Prostate gland (tissue), 2 donors: ENCODE measurements around the gene MICU1.
A peak's percentile ranks its signal among the peaks of the same experiment; 100 is the strongest.

Experiments
- CTCF ChIP-seq, 4 experiments: fragments of 200-600 bp in 2 of 4; fragments of 450-650 bp in 2 of 4; sonication (generic) in 2 of 4; IDR thresholded peaks; 1 replicate in 3 of 4; 2 replicates in 1 of 4; pipeline ENCODE4 v1.5.1; 2016 to 2019; ENCODE audit warnings: antibody characterized with exemption in 4 of 4, mild to moderate bottlenecking in 2 of 4, moderate library complexity in 2 of 4
- POLR2A ChIP-seq: fragments of 450-650 bp; IDR thresholded peaks from one replicate; pipeline ENCODE4 v1.6.1; 2016; ENCODE audit warnings: antibody characterized with exemption, mild to moderate bottlenecking

- TF ChIP-seq CTCF (IDR thresholded peaks at IDR 0.05) (no peak), POLR2A (peak; percentile 30)
Observed at GRCh38 chr10:72335394-72336258, 290.3 kb downstream of the MICU1 start.
